Prostate gland (tissue), 2 donors: ENCODE data around the gene LYPD6.

Experiments
- POLR2A ChIP-seq: fragments of 450-650 bp; IDR thresholded peaks from one replicate; pipeline ENCODE4 v1.6.1; 2016; ENCODE audit warnings: antibody characterized with exemption, mild to moderate bottlenecking
- POLR2AphosphoS5 ChIP-seq: sonication (generic); formaldehyde crosslinking; IDR thresholded peaks from one replicate; pipeline ENCODE4 v1.6.1; 2017; ENCODE audit warnings: antibody characterized with exemption
- TF ChIP-seq, protein P1 (sequence below), 4 experiments: fragments of 200-600 bp in 2 of 4; fragments of 450-650 bp in 2 of 4; sonication (generic) in 2 of 4; IDR thresholded peaks; 1 replicate in 3 of 4; 2 replicates in 1 of 4; pipeline ENCODE4 v1.5.1; 2016 to 2019; ENCODE audit warnings: antibody characterized with exemption in 4 of 4, mild to moderate bottlenecking in 2 of 4, moderate library complexity in 2 of 4

DNA sequence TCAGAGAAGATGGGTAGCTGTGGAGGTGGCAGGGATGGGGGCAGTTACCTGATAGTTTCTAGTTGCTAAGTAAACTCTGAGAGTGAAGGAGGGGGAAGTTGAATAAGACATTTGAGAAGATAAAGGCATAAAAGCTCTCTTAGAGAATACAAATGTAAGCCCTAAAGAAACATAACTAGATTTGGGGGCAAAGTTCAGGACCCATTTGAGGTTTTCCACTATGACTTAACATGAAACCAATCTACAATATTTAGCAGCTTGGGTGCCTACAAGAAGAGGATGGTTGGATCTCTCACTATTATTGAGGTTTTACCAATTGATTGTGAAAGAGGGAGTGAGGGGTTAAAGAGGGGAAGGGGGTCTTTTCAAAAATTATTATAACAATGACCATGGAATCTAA lies 34.4 kb upstream of the LYPD6 start:
- TF ChIP-seq, protein P1, sequence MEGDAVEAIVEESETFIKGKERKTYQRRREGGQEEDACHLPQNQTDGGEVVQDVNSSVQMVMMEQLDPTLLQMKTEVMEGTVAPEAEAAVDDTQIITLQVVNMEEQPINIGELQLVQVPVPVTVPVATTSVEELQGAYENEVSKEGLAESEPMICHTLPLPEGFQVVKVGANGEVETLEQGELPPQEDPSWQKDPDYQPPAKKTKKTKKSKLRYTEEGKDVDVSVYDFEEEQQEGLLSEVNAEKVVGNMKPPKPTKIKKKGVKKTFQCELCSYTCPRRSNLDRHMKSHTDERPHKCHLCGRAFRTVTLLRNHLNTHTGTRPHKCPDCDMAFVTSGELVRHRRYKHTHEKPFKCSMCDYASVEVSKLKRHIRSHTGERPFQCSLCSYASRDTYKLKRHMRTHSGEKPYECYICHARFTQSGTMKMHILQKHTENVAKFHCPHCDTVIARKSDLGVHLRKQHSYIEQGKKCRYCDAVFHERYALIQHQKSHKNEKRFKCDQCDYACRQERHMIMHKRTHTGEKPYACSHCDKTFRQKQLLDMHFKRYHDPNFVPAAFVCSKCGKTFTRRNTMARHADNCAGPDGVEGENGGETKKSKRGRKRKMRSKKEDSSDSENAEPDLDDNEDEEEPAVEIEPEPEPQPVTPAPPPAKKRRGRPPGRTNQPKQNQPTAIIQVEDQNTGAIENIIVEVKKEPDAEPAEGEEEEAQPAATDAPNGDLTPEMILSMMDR (IDR thresholded peaks at IDR 0.05), result no peak
- TF ChIP-seq POLR2A, result no peak
- TF ChIP-seq POLR2AphosphoS5, result no peak
